ENCODE results near the gene PCNX3.

DNA sequence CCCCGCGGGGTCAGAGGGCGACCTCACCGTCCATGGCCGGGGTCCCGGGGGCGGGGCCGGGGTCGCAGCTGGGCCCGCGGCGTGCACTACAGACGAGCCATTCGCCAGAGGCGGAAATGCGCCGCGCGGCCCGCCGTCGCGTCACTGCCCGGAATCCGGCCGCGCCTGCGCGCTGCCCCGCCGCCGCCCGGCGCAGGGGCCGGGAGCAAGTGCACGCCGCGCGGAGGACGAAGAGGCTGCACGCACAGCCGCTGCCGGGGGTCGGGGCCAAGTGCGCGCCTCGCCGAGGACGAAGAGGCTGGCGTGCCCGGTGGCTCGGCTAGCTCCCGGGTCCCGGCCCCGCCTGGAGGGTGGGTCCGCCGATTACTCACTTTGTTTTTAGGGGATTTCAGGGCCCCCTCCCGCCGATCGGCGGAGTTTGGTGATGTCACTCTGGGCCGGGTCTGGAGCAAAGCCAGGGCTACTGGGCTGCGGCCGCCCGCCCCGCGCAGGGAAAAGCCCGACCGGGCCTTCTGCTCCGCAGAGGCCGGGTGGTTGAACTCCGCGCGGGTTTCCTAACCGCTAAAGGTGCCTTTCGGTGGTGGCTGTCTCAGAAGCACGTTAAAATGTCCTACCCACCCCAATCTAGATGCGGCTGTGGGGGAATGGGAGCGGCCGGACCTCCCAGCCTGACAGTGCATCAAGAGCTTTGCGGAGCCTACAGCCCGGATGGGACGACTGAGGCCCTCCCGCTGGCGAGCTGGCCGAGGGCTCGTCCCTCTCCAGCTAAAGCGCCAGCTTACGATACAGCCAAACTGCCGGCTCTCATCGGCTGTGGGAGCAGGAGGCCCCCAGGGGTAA is 47.4 kb downstream of the PCNX3 start, which contains the start of gene RELA:
- TF ChIP-seq, protein P1, sequence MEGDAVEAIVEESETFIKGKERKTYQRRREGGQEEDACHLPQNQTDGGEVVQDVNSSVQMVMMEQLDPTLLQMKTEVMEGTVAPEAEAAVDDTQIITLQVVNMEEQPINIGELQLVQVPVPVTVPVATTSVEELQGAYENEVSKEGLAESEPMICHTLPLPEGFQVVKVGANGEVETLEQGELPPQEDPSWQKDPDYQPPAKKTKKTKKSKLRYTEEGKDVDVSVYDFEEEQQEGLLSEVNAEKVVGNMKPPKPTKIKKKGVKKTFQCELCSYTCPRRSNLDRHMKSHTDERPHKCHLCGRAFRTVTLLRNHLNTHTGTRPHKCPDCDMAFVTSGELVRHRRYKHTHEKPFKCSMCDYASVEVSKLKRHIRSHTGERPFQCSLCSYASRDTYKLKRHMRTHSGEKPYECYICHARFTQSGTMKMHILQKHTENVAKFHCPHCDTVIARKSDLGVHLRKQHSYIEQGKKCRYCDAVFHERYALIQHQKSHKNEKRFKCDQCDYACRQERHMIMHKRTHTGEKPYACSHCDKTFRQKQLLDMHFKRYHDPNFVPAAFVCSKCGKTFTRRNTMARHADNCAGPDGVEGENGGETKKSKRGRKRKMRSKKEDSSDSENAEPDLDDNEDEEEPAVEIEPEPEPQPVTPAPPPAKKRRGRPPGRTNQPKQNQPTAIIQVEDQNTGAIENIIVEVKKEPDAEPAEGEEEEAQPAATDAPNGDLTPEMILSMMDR (IDR thresholded peaks at IDR 0.05): no peak
- TF ChIP-seq POLR2A (IDR thresholded peaks at IDR 0.05) (peak; percentile 50 to 82), EP300 (IDR thresholded peaks at IDR 0.05) (no peak), POLR2AphosphoS5 (IDR thresholded peaks at IDR 0.05) (peak in 2 of 3 donors; percentile 58 to 92)
